ENCODE results near the gene PERM1. TPM values are rescaled to one million over a fixed set of nuclear protein-coding genes. Genes with fewer than 3 reads are reported as not detected.

Gene PERM1
- total RNA-seq, 1 experiment from 2014 or later = 1.5 TPM

DNA sequence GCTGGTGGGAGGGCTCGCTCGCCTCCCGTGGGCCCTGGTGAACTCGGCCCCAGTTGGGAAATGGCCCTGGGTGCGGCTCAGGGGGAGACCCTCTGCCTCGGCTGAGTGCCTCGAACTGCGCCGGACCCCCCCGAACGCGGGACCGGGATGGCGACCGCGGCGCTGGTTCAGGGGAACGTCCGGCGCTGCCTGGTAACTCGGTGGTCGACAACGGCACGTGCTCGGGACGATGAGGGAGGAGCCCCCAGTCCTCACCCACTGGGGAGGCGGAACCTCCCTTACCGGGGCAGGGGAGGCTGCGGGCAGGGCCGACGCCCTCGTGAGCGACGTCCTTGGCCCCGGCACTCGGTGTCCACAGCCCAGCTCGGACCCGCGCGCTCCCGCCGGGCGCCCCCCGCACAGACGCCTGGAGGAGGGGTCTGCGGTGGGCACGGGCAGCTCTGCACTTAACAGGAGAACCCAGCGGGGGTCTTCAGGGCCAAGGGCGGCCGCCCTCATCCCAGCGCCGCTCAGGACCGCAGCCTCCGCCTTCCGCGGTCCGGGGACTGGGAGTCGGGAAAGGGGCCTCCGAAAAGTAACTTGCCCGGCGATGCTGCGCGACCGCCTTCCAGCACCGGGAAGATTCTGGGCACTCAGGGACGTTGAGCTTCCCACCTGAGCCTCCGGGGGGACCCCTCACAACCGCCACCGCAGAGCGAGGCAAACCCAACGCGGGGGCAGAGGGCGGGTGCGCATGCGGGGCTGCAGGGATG, 16.3 kb upstream of the PERM1 start:
- H3K27ac ChIP-seq (ENCODE audit: low read length) = peak overlapping the region; percentile 59
- TF ChIP-seq POLR2AphosphoS5 (IDR thresholded peaks at IDR 0.05; ENCODE audit: low read depth, low read length) (peak; percentile 9; the same call in 1 of the 2 replicates), TCF7L2 (IDR thresholded peaks at IDR 0.05; ENCODE audit: low read depth, low read length) (no peak)
- ChIA-PET CTCF (interaction anchor here (1.4 kb wide), 1 partner anchor 14 kb away, joined by 4 read pairs; no protein-coding TSS in a partner anchor), POLR2A (interaction anchor here (0.7 kb wide), 1 partner anchor 12 kb away, joined by 3 read pairs; no protein-coding TSS in a partner anchor)
- no peaks in the 10 kb centered on the region; the same call in 1 of the 2 replicates for H3K36me3 ChIP-seq (ENCODE audit: control insufficient read depth, insufficient read depth, low read length)
- DNase-seq (ENCODE audit: low read depth, low spot score) (no peak), ATAC-seq (no peak; the same call in 1 of the 2 replicates)
- in situ Hi-C loops (cut with HindIII; ENCODE audit: low pct_unique_long_range_greater_than_20kb, low sequenced_read_pairs) = no loop called here
- no peaks in the 10 kb centered on the region for H3K27me3 ChIP-seq (ENCODE audit: control insufficient read depth, insufficient read depth, low read length)
- peak overlapping the region; percentile 56 to 69 for H3K4me3 ChIP-seq (ENCODE audit: low read depth in 2 of 2, low read length in 2 of 2)
- BruUV-seq (replicated peaks) = no TSS peak
- intact Hi-C loops (cut with micrococcal nuclease; ENCODE audit: unreplicated experiment) = no loop called here
- peaks cover 16% of the 10 kb centered on the region for H3K4me1 ChIP-seq (ENCODE audit: control insufficient read depth, insufficient read depth, low read length)
- no peaks in the 10 kb centered on the region for H3K9me3 ChIP-seq (ENCODE audit: control insufficient read depth, insufficient read depth, low read depth, low read length)

- in situ Hi-C loops (cut with HindIII; ENCODE audit: low pct_unique_long_range_greater_than_20kb, low sequenced_read_pairs) (no loop called here), intact Hi-C loops (cut with micrococcal nuclease; ENCODE audit: unreplicated experiment) (no loop called here)
- no peaks in the 10 kb centered on the region; the same call in 1 of the 2 replicates for H3K36me3 ChIP-seq (ENCODE audit: control insufficient read depth, insufficient read depth, low read length)
- POLR2A ChIA-PET = no interaction called here
- H3K4me3 ChIP-seq (ENCODE audit: low read depth in 2 of 2, low read length in 2 of 2) = peak overlapping the region; percentile 8 to 56; a peak in 2 of 4 replicates
- no peaks in the 10 kb centered on the region for H3K27me3 ChIP-seq (ENCODE audit: control insufficient read depth, insufficient read depth, low read length)
- peaks cover 16% of the 10 kb centered on the region for H3K4me1 ChIP-seq (ENCODE audit: control insufficient read depth, insufficient read depth, low read length)
- ATAC-seq = no peak
- no TSS peak for BruUV-seq (replicated peaks)
- TF ChIP-seq, protein P1, sequence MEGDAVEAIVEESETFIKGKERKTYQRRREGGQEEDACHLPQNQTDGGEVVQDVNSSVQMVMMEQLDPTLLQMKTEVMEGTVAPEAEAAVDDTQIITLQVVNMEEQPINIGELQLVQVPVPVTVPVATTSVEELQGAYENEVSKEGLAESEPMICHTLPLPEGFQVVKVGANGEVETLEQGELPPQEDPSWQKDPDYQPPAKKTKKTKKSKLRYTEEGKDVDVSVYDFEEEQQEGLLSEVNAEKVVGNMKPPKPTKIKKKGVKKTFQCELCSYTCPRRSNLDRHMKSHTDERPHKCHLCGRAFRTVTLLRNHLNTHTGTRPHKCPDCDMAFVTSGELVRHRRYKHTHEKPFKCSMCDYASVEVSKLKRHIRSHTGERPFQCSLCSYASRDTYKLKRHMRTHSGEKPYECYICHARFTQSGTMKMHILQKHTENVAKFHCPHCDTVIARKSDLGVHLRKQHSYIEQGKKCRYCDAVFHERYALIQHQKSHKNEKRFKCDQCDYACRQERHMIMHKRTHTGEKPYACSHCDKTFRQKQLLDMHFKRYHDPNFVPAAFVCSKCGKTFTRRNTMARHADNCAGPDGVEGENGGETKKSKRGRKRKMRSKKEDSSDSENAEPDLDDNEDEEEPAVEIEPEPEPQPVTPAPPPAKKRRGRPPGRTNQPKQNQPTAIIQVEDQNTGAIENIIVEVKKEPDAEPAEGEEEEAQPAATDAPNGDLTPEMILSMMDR (IDR thresholded peaks at IDR 0.05) = no peak
- TF ChIP-seq POLR2AphosphoS5 (IDR thresholded peaks at IDR 0.05; ENCODE audit: low read depth, low read length) (0 out of 2 replicates have a peak, but pooled peaks have one; percentile 12), TCF7L2 (IDR thresholded peaks at IDR 0.05; ENCODE audit: low read depth, low read length) (no peak), SIN3A (IDR thresholded peaks at IDR 0.05; ENCODE audit: borderline replicate concordance, insufficient read depth, low read depth, low read length) (no peak)
- TF ChIP-seq, protein P2, sequence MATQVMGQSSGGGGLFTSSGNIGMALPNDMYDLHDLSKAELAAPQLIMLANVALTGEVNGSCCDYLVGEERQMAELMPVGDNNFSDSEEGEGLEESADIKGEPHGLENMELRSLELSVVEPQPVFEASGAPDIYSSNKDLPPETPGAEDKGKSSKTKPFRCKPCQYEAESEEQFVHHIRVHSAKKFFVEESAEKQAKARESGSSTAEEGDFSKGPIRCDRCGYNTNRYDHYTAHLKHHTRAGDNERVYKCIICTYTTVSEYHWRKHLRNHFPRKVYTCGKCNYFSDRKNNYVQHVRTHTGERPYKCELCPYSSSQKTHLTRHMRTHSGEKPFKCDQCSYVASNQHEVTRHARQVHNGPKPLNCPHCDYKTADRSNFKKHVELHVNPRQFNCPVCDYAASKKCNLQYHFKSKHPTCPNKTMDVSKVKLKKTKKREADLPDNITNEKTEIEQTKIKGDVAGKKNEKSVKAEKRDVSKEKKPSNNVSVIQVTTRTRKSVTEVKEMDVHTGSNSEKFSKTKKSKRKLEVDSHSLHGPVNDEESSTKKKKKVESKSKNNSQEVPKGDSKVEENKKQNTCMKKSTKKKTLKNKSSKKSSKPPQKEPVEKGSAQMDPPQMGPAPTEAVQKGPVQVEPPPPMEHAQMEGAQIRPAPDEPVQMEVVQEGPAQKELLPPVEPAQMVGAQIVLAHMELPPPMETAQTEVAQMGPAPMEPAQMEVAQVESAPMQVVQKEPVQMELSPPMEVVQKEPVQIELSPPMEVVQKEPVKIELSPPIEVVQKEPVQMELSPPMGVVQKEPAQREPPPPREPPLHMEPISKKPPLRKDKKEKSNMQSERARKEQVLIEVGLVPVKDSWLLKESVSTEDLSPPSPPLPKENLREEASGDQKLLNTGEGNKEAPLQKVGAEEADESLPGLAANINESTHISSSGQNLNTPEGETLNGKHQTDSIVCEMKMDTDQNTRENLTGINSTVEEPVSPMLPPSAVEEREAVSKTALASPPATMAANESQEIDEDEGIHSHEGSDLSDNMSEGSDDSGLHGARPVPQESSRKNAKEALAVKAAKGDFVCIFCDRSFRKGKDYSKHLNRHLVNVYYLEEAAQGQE (IDR thresholded peaks at IDR 0.05; ENCODE audit: insufficient read depth in 1 of 2, low read depth in 2 of 2, low read length in 1 of 2) = no peak
- CTCF ChIA-PET = interaction anchor here (1.4 kb wide), 1 partner anchor 13 kb away, joined by 4 read pairs; no protein-coding TSS in a partner anchor
- peak overlapping the region; percentile 59; the same call in 1 of the 2 replicates for H3K27ac ChIP-seq (ENCODE audit: low read length)
- no peak for DNase-seq (ENCODE audit: low read depth, low spot score)
- H3K9me3 ChIP-seq (ENCODE audit: control insufficient read depth, insufficient read depth, low read depth, low read length) = no peaks in the 10 kb centered on the region
Measured at GRCh38 chr1:997713-997992, 15.8 kb upstream of the PERM1 start.

All from Panc1 (cell line).